Neural crest cell (in vitro differentiated cells): ENCODE measurements around the gene LSR. TPM values are rescaled to one million over a fixed set of nuclear protein-coding genes. Genes with fewer than 3 reads are reported as not detected.

Experiments
- DNase-seq: peaks from one replicate; pipeline ENCODE4 v3.0.0; 2021; ENCODE audit warnings: low read depth, mixed read lengths, low spot score
- H3K27ac Mint-ChIP-seq: one replicate; pipeline ENCODE4 v1.8.0; 2021; ENCODE audit warnings: mild to moderate bottlenecking, mixed read lengths; ENCODE audit not compliant: unreplicated experiment
- H3K27me3 Mint-ChIP-seq: 2 replicates; pipeline ENCODE4 v1.8.0; 2021; ENCODE audit warnings: low read depth, mild to moderate bottlenecking, mixed read lengths
- H3K36me3 Mint-ChIP-seq: 2 replicates; pipeline ENCODE4 v1.8.0; 2021; ENCODE audit warnings: low read depth, mild to moderate bottlenecking, mixed read lengths
- H3K4me1 Mint-ChIP-seq: 2 replicates; pipeline ENCODE4 v1.8.0; 2021; ENCODE audit warnings: mixed read lengths
- H3K4me3 Mint-ChIP-seq: one replicate; pipeline ENCODE4 v1.8.0; 2021; ENCODE audit warnings: mild to moderate bottlenecking, mixed read lengths
- H3K9me3 Mint-ChIP-seq: 2 replicates; pipeline ENCODE4 v1.8.0; 2021; ENCODE audit warnings: mixed read lengths
- total RNA-seq: library from RNA; stranded (reverse); gene quantifications from 2 replicates; pipeline ENCODE4 v1.2.1, GENCODE V29; 2021
- TF ChIP-seq, protein P1 (sequence below): fragments of 200-600 bp; sonication (generic); conservative IDR thresholded peaks from 2 replicates; pipeline ENCODE4 v1.5.0; 2021; ENCODE audit warnings: antibody characterized with exemption, mild to moderate bottlenecking

The LSR gene
- total RNA-seq, 1 donor from 2014 or later: 3.5 TPM

DNA sequence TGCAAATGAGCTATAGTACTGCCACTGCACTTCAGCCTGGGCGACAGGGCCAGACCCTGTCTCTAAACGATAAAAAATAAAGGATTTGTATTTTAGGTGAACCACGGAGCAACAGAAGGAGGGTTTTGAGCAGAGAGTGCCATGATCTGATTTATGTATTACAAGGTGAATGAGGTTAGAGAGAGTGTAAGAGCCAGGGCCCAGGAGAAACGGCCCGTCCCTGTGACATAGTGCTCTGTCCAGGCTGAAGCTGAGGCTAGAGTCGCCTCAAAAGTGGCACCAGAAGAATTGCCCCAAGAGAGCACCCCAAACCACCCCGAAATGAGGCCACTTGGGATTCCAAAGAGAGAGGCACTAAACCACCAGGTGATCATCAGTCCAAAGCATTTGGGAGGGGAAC is 60.1 kb downstream of the LSR start:
- DNase-seq: no peak
- TF ChIP-seq, protein P1, sequence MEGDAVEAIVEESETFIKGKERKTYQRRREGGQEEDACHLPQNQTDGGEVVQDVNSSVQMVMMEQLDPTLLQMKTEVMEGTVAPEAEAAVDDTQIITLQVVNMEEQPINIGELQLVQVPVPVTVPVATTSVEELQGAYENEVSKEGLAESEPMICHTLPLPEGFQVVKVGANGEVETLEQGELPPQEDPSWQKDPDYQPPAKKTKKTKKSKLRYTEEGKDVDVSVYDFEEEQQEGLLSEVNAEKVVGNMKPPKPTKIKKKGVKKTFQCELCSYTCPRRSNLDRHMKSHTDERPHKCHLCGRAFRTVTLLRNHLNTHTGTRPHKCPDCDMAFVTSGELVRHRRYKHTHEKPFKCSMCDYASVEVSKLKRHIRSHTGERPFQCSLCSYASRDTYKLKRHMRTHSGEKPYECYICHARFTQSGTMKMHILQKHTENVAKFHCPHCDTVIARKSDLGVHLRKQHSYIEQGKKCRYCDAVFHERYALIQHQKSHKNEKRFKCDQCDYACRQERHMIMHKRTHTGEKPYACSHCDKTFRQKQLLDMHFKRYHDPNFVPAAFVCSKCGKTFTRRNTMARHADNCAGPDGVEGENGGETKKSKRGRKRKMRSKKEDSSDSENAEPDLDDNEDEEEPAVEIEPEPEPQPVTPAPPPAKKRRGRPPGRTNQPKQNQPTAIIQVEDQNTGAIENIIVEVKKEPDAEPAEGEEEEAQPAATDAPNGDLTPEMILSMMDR: no peak
- no peaks in the 10 kb centered on the region for H3K9me3 Mint-ChIP-seq
- no peaks in the 10 kb centered on the region for H3K27me3 Mint-ChIP-seq
- H3K36me3 Mint-ChIP-seq: no peaks in the 10 kb centered on the region
- no peak overlapping the region for H3K27ac Mint-ChIP-seq
- peaks cover 18% of the 10 kb centered on the region for H3K4me1 Mint-ChIP-seq
- H3K4me3 Mint-ChIP-seq: no peak overlapping the region

DNA sequence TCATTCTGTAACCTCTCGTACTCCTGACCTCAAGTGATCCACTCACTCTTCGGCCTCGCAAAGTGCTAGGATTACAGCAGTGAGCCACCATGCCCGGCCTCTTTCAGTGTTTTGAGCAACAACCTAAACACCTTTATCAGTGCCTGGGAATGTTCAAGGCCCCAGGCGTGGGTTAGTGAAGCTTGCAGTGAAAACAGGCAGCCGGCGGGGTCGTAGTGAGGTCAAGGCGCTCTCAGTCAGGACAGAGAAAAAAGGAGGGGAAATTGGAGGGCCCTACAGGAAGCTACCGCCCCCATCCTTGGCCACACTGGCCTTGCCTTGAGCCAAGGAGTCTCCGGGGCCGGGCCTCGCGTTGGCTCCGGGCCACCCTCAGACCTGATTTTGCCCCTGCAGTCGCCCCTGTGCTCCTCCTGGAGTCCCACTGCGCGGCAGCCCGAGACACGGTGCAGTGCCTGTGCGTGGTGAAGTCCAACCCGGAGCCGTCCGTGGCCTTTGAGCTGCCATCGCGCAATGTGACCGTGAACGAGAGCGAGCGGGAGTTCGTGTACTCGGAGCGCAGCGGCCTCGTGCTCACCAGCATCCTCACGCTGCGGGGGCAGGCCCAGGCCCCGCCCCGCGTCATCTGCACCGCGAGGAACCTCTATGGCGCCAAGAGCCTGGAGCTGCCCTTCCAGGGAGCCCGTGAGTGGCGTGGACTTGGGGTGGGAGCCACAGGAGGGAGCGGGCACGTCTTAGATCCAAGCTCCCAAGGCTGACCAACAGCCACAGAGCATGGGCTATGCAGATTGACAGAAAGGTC is 60.9 kb downstream of the LSR start:
- H3K9me3 Mint-ChIP-seq: no peaks in the 10 kb centered on the region
- H3K4me1 Mint-ChIP-seq: peaks cover 18% of the 10 kb centered on the region
- H3K36me3 Mint-ChIP-seq: no peaks in the 10 kb centered on the region
- no peak overlapping the region for H3K4me3 Mint-ChIP-seq
- TF ChIP-seq, protein P1: no peak
- H3K27ac Mint-ChIP-seq: peak overlapping the region; percentile 35
- H3K27me3 Mint-ChIP-seq: no peaks in the 10 kb centered on the region
- DNase-seq: no peak

DNA sequence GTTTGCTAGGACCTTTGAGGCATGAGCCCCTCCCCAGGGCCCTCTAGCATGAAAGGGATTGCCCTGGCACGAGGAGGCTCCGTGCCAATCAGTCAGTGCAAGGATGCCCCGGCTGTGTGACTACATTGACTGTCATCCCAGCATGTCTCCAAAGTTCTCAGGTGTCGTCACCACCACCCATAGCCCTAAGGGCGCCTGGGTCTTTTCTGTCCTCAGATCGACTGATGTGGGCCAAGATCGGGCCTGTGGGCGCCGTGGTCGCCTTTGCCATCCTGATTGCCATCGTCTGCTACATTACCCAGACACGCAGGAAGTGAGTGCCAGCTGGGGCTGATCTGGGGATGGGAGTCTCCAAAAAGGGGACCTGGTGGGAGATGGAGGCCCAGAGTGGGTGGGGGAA is 61.5 kb downstream of the LSR start:
- H3K27ac Mint-ChIP-seq: no peak overlapping the region
- TF ChIP-seq, protein P1: no peak
- H3K4me1 Mint-ChIP-seq: peaks cover 18% of the 10 kb centered on the region
- DNase-seq: no peak
- H3K27me3 Mint-ChIP-seq: no peaks in the 10 kb centered on the region
- no peaks in the 10 kb centered on the region for H3K9me3 Mint-ChIP-seq
- H3K4me3 Mint-ChIP-seq: no peak overlapping the region
- no peaks in the 10 kb centered on the region for H3K36me3 Mint-ChIP-seq

DNA sequence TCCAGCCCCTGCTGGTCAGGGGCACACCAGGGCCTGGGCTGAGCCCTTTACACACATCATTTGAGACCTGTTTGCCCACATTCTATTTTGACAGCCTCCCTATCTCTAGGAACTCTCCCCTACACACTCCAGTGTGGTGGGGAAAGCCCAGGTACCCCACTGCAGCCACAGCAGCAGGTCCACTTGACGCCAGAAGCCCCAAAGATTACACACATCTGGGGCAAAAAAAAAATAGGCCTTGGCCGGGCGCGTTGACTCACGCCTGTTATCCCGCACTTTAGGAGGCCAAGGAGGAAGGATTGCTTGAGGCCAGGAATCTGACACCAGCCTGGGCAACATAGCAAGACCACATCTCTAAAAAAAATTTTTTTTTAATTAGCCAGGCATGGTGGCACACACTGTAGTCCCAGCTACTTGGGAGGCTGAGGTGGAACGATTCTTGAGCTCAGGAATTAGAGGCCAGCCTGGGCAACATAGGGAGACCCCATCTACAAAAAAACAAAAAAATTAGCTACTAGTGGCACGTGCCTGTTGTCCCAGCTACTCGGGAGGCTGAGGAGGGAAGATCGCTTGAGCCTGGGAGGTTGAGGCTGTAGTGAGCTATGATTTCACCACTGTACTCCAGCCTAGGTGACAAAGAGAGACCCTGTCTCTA is 62.1 kb downstream of the LSR start:
- no peak overlapping the region for H3K27ac Mint-ChIP-seq
- no peaks in the 10 kb centered on the region for H3K36me3 Mint-ChIP-seq
- no peak for DNase-seq
- H3K4me3 Mint-ChIP-seq: no peak overlapping the region
- TF ChIP-seq, protein P1: no peak
- peaks cover 18% of the 10 kb centered on the region for H3K4me1 Mint-ChIP-seq
- no peaks in the 10 kb centered on the region for H3K9me3 Mint-ChIP-seq
- no peaks in the 10 kb centered on the region for H3K27me3 Mint-ChIP-seq

DNA sequence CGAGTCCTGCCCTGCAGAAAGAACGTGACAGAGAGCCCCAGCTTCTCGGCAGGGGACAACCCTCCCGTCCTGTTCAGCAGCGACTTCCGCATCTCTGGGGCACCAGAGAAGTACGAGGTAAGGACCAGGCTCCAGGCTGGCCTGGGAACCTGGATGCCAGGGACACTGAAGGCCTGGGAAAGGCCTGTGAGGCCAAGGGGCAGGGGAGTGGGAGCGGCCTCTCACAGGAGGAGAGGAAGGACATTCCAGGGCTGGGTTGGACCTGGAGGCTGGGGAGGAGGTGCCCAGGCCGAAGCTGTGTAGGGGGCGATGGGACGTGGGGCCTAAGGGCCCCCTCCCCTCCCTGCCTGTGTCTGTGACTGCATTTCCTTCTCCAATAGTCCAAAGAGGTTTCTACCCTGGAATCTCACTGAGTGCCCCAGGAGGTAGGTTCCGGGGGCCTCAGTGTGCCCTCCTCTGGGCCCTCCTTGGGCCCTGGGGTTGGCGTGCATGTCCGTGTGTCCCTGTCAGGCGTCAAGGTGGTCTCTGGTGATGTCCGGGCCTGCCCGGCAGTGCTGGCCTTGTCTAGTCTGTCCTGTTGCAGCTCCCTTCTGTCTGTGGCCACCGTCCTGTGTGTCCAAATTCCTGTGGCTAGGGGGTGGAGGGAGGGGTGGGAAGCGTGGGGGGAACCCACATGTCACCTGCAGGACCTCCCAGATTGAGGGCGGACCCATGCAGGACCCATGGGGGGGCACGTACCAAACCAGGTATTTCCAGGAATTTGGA is 63.3 kb downstream of the LSR start:
- Mint-ChIP-seq H3K4me3 (no peak overlapping the region), H3K4me1 (peaks cover 18% of the 10 kb centered on the region), H3K27ac (no peak overlapping the region), H3K9me3 (no peaks in the 10 kb centered on the region), H3K36me3 (no peaks in the 10 kb centered on the region), H3K27me3 (no peaks in the 10 kb centered on the region)
- no peak for DNase-seq
- TF ChIP-seq, protein P1: no peak
